Measurements from ENCODE around the gene POFUT2. TPM values are rescaled to one million over a fixed set of nuclear protein-coding genes. Genes with fewer than 3 reads are reported as not detected.

The POFUT2 gene
- total and polyA plus RNA-seq, 12 donors: 13.1 to 68.9 (median 32.9) TPM

GRCh38 chr21:45261093-45261492 lies 26.6 kb downstream of the POFUT2 start:
- no peak for TF ChIP-seq CTCF (IDR thresholded peaks at IDR 0.05)
- no peak for TF ChIP-seq POLR2A (IDR thresholded peaks at IDR 0.05)
- intact Hi-C loops (cut with DNase I): no loop called here
- peak in 1 of 7 donors; percentile 37 for DNase-seq
- Histone ChIP-seq H3K4me3 (no peak overlapping the region), H3K36me3 (replicated peaks in 1 of 2) (peaks cover 0 to 28% of the 10 kb centered on the region in 2 donors), H3K27me3 (no peaks in the 10 kb centered on the region), H3K4me1 (replicated peaks in 1 of 2) (no peaks in the 10 kb centered on the region), H3K9me3 (replicated peaks in 1 of 3) (no peaks in the 10 kb centered on the region), H3K27ac (no peak overlapping the region)
- 92 to 94% (median 93%) methylated on average over 10 of the region's 10 CpGs for WGBS, 4 donors

GRCh38 chr21:45260191-45260825 lies 27.4 kb downstream of the POFUT2 start:
- no peaks in the 10 kb centered on the region for H3K9me3 ChIP-seq (replicated peaks in 1 of 3)
- no peaks in the 10 kb centered on the region for H3K4me1 ChIP-seq (replicated peaks in 1 of 2)
- H3K36me3 ChIP-seq (replicated peaks in 1 of 2): peaks cover 0 to 20% of the 10 kb centered on the region in 2 donors
- no peak overlapping the region for H3K4me3 ChIP-seq
- no peaks in the 10 kb centered on the region for H3K27me3 ChIP-seq
- H3K27ac ChIP-seq: no peak overlapping the region
- WGBS, 4 donors: 63 to 96% (median 88%) methylated on average over 4 to 5 of the region's 5 CpGs
- TF ChIP-seq CTCF (IDR thresholded peaks at IDR 0.05) (no peak), POLR2A (IDR thresholded peaks at IDR 0.05) (no peak)
- intact Hi-C loops (cut with DNase I): no loop called here
- DNase-seq: peak in 1 of 7 donors; percentile 41

- no peak overlapping the region for H3K27ac ChIP-seq
- peak in 2 of 7 donors; percentile 13 to 45 for DNase-seq
- intact Hi-C loops (cut with DNase I): no loop called here
- TF ChIP-seq POLR2A (IDR thresholded peaks at IDR 0.05): no peak
- no peak for TF ChIP-seq CTCF (IDR thresholded peaks at IDR 0.05)
- H3K4me3 ChIP-seq: no peak overlapping the region
- WGBS, 4 donors: 73 to 76% (median 74%) methylated on average over 17 of the region's 17 CpGs
- H3K36me3 ChIP-seq (replicated peaks in 1 of 2): peaks cover 0 to 10% of the 10 kb centered on the region in 2 donors
- H3K27me3 ChIP-seq: no peaks in the 10 kb centered on the region
- H3K9me3 ChIP-seq (replicated peaks in 1 of 3): no peaks in the 10 kb centered on the region
- H3K4me1 ChIP-seq (replicated peaks in 1 of 2): no peaks in the 10 kb centered on the region
Observed at GRCh38 chr21:45259206-45259840, 28.4 kb downstream of the POFUT2 start.

GRCh38 chr21:45258466-45258865 lies 29.2 kb downstream of the POFUT2 start:
- H3K9me3 ChIP-seq (replicated peaks in 1 of 3): no peaks in the 10 kb centered on the region
- H3K4me3 ChIP-seq: no peak overlapping the region
- peaks cover 0 to 1% of the 10 kb centered on the region in 2 donors for H3K36me3 ChIP-seq (replicated peaks in 1 of 2)
- DNase-seq: peak in 1 of 7 donors; percentile 48
- TF ChIP-seq CTCF (IDR thresholded peaks at IDR 0.05): no peak
- TF ChIP-seq POLR2A (IDR thresholded peaks at IDR 0.05): no peak
- no peaks in the 10 kb centered on the region for H3K27me3 ChIP-seq
- WGBS, 4 donors: 74 to 78% (median 75%) methylated on average over 6 to 19 of the region's 19 CpGs
- no peak overlapping the region for H3K27ac ChIP-seq
- no peaks in the 10 kb centered on the region for H3K4me1 ChIP-seq (replicated peaks in 1 of 2)
- intact Hi-C loops (cut with DNase I): no loop called here

Measured in adrenal gland (tissue), 12 donors.